Measurements from ENCODE around the gene CEP131.

CEP131 gene

DNA sequence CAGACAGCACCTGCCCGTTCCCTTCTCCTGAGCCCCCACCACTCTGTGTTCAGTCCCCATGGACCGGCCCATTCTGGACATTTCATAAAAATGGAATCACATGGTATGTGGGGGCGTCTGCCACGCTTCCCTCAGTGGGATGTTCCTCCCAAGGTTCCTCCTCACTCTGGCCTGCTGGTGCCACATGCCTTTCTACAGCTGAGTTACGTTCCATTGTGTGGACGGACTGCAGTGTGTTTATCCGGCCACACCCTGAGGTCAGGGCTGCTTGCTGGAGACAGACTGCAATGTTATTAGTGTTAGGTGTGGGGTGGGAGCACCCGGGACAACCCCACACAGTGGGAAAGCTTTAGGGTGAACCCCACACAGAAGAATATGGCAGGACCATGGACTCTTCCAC lies 50.8 kb downstream of the CEP131 start:
- in situ Hi-C loops (cut with HindIII; ENCODE audit: low sequenced_read_pairs) = no loop called here

DNA sequence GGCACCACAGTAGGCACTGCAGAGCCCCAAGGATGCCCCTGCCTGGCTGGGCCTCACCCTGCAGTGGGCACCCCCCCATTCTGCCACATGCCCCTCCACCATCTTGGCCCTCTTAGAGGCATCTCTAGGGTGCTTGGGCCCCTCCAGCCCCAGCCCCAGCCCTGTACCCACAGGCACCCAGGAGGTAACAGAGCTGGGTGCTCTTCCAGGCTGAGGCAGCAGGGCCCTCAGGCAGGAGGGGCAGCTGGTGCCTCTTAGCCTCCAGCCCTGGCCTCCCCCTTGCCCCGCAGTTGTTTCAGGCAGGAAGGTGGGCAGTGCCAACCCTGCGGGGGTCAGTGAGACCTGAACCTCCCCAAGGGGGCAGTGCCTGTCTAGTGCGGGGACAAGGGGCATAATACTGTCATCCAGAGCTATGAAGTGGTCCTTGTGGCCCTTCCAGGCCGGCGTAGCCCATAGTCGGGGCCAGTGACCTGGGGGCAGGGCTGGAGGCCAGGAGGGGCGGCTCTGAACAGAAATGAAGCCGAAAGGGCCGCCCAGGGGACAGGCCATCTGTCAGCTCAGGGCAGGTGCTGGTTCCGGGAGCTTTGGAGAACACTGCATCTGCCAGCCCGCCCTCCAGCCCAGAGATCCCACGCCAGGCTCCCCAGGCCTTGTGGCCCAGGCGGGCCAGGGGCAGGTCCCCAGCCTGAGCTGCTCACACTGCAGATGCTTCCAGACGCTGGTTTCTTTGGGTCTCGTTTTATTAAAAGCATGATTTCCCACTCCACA lies 51.9 kb downstream of the CEP131 start:
- in situ Hi-C loops (cut with HindIII; ENCODE audit: low sequenced_read_pairs) = no loop called here

DNA sequence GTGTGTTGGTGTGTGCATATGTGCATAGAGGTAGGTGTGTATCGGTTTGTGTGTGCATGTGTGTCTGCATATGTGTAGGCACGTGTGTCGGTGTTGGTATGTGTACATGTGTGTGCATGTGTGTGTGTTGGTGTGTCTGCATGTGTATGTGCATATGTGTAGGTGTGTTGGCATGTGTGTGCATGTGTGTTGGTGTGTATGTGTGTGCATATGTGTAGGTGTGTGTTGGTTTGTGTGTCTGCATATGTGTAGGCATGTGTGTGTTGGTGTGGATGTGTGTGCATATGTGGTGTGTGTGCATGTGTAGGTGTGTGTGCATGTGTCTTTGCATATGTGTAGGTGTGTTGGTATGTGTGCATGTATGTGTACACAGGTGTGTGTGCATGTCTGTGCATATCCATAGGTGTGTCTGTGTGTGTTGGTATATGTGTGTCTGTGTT lies 52.9 kb downstream of the CEP131 start:
- in situ Hi-C loops (cut with HindIII; ENCODE audit: low sequenced_read_pairs) = no loop called here

DNA sequence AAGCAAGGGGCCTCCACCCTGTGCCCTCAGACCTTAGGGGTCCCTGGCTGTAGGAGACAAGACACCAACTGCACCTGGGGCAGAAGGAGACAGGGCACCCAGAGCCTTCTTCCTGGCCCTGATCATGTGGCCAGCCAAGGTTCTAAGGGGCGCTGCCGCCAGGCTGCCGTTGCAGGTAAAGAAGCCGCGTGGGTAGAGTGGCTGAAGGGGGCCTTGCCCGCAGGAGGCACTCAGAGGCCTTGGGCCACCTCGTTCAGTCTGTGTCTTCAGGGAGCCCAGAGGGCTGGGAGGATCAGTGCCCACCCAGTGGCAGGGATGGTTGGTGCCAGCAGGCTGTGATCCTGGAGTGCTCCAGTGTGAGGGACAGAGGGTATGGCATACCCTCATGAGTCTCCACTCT lies 55.1 kb downstream of the CEP131 start:
- in situ Hi-C loops (cut with HindIII; ENCODE audit: low sequenced_read_pairs) = no loop called here

DNA sequence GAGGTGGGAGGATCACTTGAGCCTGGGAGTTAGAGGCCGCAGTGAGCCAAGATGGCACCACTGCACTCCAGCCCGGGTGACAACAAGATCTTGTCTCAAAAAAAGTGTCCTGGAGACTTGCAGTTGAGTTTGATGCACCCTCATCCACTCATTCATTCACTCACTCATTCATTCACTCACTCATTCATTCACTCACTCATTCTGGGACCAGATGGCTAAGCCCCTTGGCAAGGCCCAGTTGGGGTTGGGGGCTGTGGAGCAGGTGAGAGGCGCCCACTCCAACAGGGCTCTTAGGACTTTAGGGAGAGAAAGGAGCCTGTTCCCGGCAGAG lies 55.6 kb downstream of the CEP131 start:
- in situ Hi-C loops (cut with HindIII; ENCODE audit: low sequenced_read_pairs) = no loop called here

DNA sequence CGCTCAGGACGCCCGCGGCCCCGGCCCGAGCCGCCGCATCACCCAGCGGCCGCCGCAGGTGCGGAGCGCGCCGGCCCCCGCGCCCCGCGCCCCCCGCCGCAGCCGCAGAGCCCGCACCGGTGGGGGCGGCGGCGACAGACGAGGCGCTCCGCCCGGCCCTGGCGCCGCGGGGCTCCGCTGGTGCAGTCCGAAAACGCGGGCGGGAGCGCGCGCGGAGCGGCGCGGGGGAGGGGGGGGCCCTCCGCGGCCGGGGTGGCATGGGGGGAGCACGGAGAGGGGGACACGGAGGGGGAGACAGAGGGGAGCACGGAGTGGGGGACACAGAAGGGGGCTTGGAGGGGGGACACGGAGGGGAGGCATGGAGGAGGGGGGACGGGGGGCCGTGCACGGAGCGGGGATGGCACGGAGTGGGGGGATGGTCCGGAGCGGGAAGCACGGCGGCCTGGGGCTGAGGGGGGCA lies 56.7 kb downstream of the CEP131 start, which contains the start of gene AATK:
AATK (minus strand) TSS at position 189 of the 460 bp plus-strand sequence. CDS start 229 bp downstream, outside the sequence.
- in situ Hi-C loops (cut with HindIII; ENCODE audit: low sequenced_read_pairs) = no loop called here

DNA sequence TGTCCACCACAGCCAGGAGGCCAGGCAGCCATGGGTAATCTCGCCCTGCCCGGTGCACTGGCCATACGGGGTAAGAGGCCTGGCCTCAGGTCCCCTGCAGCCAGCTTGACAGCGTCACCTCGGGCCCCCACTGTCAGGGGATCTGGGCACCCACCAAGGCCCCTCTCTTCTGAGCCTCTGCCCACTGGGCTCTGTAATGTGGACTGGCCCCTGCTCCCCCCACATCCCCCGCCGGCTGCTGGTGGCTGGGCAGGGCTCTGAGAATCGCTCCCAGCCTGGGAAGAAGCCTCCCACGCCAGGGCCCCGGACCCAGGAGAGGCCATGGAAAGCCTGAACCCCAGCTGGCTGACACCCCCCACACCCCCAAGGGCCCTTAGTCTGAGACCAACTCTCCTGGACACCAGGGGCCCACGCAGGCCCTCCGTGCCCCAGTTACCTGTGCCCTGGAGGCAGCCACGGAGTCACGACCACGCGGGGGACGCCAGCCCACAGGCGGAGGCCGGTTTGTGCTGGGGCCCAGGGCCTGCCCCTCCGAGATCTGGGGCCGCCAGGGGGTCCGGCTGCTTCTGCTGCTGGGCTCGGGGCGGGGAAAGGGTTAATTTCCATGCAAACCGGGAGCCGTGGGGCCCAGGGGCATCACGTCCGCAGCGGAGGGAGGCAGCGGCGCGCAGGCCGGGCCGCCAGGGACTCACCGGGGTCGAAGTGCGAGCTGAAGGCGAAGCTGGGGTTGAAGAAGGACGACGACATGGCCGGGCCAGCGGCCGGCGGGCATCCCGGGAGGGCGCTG lies 57.3 kb downstream of the CEP131 start, which contains the start of gene PVALEF:
PVALEF (plus strand) TSS at position 262 of the 787 bp plus-strand sequence. CDS start 15,720 bp downstream, outside the sequence.
- in situ Hi-C loops (cut with HindIII; ENCODE audit: low sequenced_read_pairs) = no loop called here

DNA sequence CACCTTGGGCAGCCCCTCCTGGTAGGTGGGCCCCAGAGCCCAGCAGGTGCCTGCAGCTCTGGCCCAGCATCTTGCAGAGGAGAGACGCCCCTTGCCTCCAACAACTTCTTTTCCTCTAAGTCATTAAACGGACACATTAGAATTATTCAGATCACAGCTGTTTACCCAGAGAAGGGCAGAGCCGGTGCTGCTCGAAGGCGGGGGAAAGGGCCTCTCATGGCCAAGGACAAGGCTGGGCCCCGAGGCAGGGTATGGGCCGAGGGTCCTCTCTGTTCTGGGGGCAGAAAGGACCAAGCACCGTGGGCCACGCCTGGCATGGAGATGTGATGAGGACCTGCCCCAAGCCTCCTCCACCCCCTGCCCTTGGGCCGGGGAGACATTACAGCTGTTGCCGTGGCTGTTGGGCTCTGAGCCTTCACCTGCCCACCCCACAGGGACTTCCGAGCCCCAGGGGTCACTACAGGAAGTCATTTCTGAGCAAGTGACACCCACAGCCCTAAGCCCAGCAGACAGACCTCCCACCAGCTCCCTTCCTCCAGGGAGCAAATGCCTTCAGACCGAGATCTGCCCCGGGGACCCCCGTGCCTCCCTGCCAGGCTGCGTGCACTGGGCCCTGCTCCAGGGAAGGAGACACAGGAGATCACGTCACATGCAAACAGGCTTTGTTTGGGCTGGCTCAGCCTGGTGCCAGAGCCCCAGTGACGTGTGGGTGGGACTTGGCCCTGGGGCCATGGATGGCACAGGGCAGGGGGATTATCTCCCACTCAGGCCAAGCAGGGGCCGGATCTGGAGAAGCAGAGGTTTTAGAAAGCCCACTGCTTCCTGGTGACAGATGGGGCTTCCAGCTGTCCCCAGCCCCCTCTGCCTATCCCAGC lies 58.2 kb downstream of the CEP131 start:
- in situ Hi-C loops (cut with HindIII; ENCODE audit: low sequenced_read_pairs) = no loop called here

DNA sequence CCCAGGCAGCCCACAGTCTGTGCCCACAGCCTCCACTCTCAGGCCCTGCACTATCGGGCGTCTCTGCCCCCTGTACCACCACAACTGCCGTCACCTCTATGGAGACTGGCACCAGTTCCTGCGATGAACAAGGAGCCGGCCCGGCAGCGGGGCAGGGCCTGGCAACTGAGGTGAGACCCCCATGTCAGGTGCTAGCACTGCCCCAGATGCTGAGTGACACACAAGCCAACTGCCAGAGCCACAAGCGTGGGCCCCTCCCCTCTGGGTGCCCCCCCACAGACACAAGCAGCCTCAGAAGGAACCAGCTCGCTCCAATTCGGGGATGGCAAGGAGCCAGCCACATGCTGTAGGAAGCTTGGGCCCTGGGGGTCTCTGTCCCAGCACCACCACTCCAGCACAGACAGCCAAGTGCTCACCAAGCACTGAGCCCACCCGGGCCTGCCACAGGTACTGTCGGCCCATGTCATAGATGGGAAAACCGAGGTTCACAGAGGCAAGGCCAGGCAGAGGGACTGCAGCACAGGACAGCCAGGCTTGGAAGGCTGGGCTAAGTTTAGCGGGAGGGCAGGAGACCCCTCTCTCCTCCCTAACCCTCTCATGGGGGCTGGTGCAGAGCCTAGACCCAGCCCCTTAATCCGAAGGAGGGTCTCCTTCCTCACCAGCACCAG lies 58.9 kb downstream of the CEP131 start:
- in situ Hi-C loops (cut with HindIII; ENCODE audit: low sequenced_read_pairs) = no loop called here

DNA sequence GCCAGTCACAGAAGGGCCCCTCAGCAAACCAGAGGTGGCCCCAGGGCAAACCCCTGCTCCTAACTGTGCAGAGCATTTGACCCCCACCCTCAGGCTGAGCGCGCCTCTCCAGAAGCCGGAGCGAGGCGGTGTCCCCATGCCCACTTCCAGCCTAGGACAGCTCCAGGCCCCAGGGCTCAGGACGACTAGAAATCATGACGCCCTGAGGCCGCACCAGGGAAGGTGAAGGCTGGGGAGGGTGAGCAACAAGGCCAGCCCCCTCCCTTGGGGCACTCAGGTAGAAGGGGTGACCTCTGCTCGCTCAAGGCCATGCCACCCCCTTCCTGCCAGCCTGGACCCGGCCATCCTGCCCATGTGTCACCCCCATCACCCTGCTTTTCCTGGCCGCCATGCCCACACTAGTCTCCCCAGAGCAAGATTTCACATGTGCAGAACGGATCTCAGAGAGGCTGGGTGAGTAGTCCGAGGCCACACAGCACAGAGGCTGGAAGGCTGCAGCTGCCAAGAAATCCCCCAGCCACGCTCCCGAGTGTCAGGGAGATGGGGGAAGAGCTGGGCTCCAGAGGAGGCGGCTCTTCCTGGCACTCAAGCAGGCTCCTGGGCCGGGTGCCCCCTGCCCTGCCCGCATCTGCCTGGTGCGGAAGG lies 59.6 kb downstream of the CEP131 start:
- in situ Hi-C loops (cut with HindIII; ENCODE audit: low sequenced_read_pairs) = no loop called here

DNA sequence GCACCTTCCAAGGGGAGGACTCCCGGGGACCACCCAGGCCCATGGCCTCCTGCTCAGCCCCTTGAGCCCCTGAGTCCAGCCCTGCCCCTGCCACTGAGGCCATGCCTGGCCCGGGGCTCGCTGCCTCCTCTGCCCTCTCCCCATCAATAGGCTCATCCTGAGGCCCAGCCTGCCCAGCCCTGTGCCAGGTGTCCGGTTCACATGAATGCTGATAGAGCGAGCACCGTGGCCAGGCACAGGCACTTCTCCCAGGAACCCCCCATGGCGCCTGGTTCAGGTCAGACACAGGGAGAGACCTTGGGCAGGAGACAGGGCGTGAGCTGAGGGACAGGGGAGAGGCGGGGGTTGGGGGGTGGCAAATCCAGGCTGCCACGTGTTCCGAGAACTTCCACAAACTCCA lies 60.3 kb downstream of the CEP131 start:
- in situ Hi-C loops (cut with HindIII; ENCODE audit: low sequenced_read_pairs) = no loop called here

DNA sequence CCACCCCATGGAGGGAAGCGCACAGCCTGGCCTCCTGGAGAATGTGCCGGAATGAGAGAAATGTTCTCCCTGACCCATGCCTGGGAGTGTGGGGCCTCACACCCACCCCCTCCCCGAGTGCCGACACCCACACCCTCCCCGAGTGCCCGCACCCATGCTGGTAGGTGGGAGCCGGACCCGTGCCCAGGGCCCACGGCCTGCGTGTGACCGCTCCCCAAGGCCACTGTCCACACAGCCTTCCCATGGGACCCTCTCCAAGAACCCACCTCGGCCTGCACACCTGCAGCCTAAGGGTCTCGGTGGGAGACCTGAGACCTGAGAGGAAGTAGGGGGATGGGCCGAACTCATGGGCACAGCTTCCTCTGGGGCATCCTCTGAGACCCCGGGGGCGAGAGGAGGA lies 60.8 kb downstream of the CEP131 start:
- in situ Hi-C loops (cut with HindIII; ENCODE audit: low sequenced_read_pairs) = no loop called here

DNA sequence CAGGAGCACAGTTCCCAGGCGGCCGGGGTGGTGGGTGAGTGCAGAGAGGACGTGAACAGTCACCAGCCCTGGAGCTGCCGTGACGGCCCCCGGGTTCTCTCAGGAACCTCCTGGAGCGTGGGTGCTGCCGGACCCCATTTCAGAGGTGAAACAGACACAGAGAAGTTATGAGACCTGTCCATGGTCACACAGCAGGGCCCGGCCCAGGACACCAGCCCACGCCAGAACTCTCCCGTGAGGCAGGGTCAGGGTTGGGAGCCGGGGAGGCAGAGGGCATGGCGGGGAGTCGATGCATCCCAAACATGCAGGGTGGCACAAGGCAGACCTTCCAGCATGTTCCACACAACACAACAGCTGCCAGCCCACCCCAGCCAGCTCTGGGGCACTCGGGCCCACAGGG lies 61.2 kb downstream of the CEP131 start:
- in situ Hi-C loops (cut with HindIII; ENCODE audit: low sequenced_read_pairs) = no loop called here

DNA sequence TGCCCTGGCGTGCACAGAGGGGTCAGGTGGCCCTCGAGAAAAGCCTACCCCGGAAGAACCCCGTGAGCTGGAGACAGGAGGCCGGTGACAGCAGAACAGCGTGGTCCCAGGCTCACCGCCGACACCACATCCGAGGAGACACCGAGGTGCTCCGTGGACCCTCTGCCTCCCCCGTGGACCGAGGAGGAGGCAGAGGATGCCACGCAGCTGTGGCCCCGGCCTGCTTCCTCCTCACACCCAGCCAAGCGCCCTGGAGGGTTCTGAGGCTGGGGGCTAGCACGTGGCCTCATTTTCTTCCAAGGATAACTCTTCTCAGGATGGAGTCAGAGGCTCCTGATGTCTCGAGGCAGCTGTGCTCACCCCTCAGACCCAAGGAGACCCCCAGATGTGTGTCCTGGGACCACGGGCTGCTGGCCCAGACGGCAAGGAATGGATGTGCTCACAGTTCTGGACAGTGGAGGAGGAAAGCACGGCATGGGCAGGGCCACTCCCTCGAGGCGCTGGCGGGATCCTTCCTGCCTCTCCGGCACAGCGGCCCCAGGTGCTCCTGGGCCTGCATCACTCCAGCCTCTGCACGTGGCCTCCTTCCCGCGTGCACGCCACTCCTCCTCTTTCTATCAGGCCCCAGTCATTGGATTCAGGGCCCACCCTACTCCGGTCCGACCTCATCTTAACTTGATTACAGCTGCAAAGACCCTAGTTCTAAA lies 61.9 kb downstream of the CEP131 start:
- in situ Hi-C loops (cut with HindIII; ENCODE audit: low sequenced_read_pairs) = no loop called here

DNA sequence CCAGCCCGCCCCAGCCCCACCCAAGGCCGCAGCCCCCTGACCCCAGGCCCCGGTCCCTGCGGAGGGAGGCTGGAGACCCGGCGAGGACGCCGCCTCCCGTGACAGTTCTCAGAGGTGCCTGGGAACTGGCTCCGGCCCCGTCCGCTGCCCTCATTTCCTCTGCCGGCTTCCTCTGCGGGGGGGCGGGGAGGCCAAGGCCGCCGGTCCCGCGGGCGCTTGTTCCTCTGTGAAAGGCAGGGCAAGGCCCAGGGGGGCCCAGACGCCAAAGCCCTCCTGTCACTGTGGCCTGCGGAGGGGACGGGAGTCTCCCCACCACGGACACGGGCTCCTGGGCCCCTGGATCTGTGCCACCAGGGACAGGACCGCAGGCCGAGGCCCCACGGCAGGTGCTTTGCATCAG lies 62.5 kb downstream of the CEP131 start:
- in situ Hi-C loops (cut with HindIII; ENCODE audit: low sequenced_read_pairs) = no loop called here

DNA sequence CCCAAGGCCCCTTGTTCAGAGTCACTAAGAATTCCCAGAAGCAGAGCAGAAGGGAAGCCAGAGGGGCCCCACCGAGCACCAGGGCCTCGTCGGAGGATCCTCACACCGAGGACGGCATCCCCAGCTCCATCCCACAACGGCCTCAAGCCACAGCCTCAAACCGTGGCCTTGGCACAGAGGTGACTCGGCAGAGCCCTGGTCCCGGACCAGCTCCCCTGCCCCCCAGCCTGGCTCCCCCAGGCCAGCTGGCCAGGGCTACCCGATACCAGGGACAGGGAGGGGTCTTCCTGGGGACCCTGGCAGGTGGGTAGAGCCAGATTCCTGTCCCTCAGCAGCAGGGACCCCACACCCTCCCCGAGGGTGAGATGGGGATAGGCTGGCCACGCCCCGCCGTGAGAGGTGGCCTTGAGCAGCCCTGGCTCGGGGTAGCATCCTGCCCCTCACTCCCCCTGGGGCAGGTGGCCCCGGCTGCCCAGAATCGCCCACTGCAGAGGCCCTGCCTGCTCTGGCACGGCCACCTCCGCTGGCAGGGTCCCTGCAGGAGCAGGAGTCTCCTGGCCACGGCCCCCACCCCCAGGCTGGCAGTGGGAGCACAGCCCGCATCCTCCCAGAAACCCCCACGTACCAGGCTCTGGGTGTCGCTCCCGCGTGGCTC lies 63.0 kb downstream of the CEP131 start:
- in situ Hi-C loops (cut with HindIII; ENCODE audit: low sequenced_read_pairs) = no loop called here

DNA sequence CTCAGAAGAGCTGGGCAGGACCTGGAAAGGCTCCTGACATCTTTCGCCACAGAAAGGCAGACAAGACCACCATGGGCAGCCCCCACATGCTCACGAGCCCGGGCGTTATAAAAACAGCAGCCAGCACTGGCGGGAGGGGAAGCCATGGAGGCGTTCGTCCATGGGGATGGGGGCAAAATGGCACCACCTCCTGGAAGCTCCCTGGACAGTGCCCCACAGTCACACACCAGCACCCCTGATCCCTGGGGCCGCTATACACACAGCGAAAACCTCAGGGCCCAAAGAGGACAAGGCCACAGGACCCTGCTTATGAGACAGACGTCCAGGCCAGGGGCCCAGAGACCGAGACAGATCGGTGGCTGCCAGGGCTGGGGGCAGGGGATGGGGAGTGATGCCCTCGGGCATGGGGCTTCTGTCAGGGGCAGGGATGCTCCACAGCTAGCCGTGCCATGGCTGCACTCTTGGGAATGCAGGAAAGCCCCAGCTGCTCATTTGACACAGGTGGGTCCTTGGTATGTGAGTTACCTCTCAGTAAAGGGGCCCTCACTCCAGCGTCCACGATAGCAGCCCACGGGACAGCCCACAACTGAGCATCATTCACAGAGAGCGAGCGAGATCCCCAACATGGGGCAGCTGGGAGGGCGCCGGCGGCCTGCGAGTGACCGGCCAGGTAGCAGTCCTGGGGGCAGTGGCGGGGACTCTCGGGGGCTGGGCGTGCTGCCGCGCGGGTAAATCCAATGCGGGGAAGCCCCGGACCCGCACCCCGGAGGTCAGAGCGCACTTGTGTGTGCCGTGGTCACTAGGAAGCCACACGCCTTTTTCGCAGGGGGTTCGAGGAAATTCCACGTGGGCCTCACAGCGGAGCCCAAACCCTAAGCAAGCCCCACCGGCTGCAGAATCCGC lies 63.8 kb downstream of the CEP131 start:
- in situ Hi-C loops (cut with HindIII; ENCODE audit: low sequenced_read_pairs) = no loop called here

All from DLD1 (cell line).